PC-3 (cell line): Measurements from ENCODE around the gene ZSCAN5A.
"Not testable (repeated sequence)": the region's sequence is repeated elsewhere in the genome, so short reads cannot be mapped to it uniquely, and the experiment has no call there.

Source experiments
- CTCF ChIP-seq: fragments of 300-600 bp; sonication (generic); conservative IDR thresholded peaks from 2 replicates; pipeline ENCODE4 v1.5.1; 2017; ENCODE audit warnings: antibody characterized with exemption, low read depth, mild to moderate bottlenecking, low read length
- EZH2 ChIP-seq: fragments of 300-600 bp; sonication (generic); IDR thresholded peaks from one replicate; pipeline ENCODE4 v1.6.1; 2017; ENCODE audit warnings: antibody characterized with exemption, mild to moderate bottlenecking, low read length; ENCODE audit not compliant: unreplicated experiment
- EZH2phosphoT487 ChIP-seq: fragments of 300-600 bp; sonication (generic); IDR thresholded peaks from 2 replicates; pipeline ENCODE4 v1.6.1; 2018; ENCODE audit warnings: mild to moderate bottlenecking, antibody characterized with exemption, low read length, borderline replicate concordance

GRCh38 chr19:56337077-56337476 lies 22.4 kb upstream of the ZSCAN5A start:
- TF ChIP-seq CTCF, EZH2, EZH2phosphoT487: not testable (repeated sequence)
